Smooth muscle cell of bladder (primary cell): ENCODE results near the gene ROBO2. TPM values are rescaled to one million over a fixed set of nuclear protein-coding genes. Genes with fewer than 3 reads are reported as not detected.

ENCODE experiments used
- total RNA-seq: library from RNA; depleted of rRNA; stranded (reverse); fragments of >200 nt; gene quantifications from 2 replicates; pipeline ENCODE4 v1.2.3, GENCODE V29; 2014

Gene ROBO2
- 8.0 and 24.9 TPM in 2 replicates for total RNA-seq

GRCh38 chr3:77039606-77040171 lies at the start of gene ROBO2:
TSS of gene ROBO2 (plus strand) at chr3:77040099. CDS start at chr3:77040786, 687 bp downstream.

